Peyer's patch (tissue), 4 donors: ENCODE results near the gene DTWD2. TPM values are rescaled to one million over a fixed set of nuclear protein-coding genes. Genes with fewer than 3 reads are reported as not detected.
"Not testable (repeated sequence)": the region's sequence is repeated elsewhere in the genome, so short reads cannot be mapped to it uniquely, and the experiment has no call there.

Experiments
- DNase-seq, 3 donors: peaks; one replicate each; pipeline ENCODE4 v3.0.0-alpha.2; 2017 to 2019
- H3K27ac ChIP-seq, 4 donors: fragments of 200-600 bp; sonication (generic); one replicate each; pipeline ENCODE4 v1.5.1; 2016 to 2019
- H3K27me3 ChIP-seq, 2 donors: fragments of 200-600 bp; sonication (generic); one replicate each; pipeline ENCODE4 v1.5.1; 2019
- H3K36me3 ChIP-seq, 3 donors: fragments of 200-600 bp; sonication (generic); one replicate each; pipeline ENCODE4 v1.5.1; 2016 to 2019
- H3K4me1 ChIP-seq, 4 donors: fragments of 200-600 bp; sonication (generic); one replicate each; pipeline ENCODE4 v1.5.1; 2016 to 2019
- H3K4me3 ChIP-seq, 4 donors: fragments of 200-600 bp; sonication (generic); 1 replicate in 3 of 4; 2 replicates in 1 of 4; pipeline ENCODE4 v1.5.1; 2016 to 2019; ENCODE audit warnings: mild to moderate bottlenecking in 1 of 4
- H3K9me3 ChIP-seq, 4 donors: fragments of 200-600 bp; sonication (generic); one replicate each; pipeline ENCODE4 v1.5.1; 2016 to 2019; ENCODE audit warnings: mild to moderate bottlenecking in 1 of 4
- CTCF ChIP-seq, 6 experiments: fragments of 450-650 bp in 4 of 6; fragments of 200-600 bp in 2 of 6; sonication (generic) in 1 of 6; IDR thresholded peaks; one replicate each; pipeline ENCODE4 v1.5.1; 2017 to 2019; ENCODE audit warnings: antibody characterized with exemption in 6 of 6, mild to moderate bottlenecking in 3 of 6, moderate library complexity in 1 of 6
- POLR2A ChIP-seq, 2 donors: fragments of 450-650 bp; IDR thresholded peaks; one replicate each; pipeline ENCODE4 v1.5.1; 2017; ENCODE audit warnings: antibody characterized with exemption in 2 of 2, mild to moderate bottlenecking in 2 of 2, moderate library complexity in 2 of 2
- total RNA-seq, 4 donors: library from RNA; depleted of rRNA; stranded (reverse); fragments of >200 nt; gene quantifications; one replicate each; pipeline ENCODE4 v1.1.0, GENCODE V29; 2016

The DTWD2 gene
- total RNA-seq, 4 donors from 2014 or later, result 9.9 to 15.6 (median 11.3) TPM

- Histone ChIP-seq H3K36me3 (no peaks in the 10 kb centered on the region), H3K27ac (no peak overlapping the region), H3K4me3 (no peak overlapping the region), H3K27me3 (no peaks in the 10 kb centered on the region), H3K9me3 (no peaks in the 10 kb centered on the region), H3K4me1 (no peaks in the 10 kb centered on the region)
- TF ChIP-seq POLR2A (IDR thresholded peaks at IDR 0.05) (no peak), CTCF (IDR thresholded peaks at IDR 0.05) (no peak)
- DNase-seq, result no peak
Measured at GRCh38 chr5:118953652-118954005, 34.7 kb downstream of the DTWD2 start.

DNA sequence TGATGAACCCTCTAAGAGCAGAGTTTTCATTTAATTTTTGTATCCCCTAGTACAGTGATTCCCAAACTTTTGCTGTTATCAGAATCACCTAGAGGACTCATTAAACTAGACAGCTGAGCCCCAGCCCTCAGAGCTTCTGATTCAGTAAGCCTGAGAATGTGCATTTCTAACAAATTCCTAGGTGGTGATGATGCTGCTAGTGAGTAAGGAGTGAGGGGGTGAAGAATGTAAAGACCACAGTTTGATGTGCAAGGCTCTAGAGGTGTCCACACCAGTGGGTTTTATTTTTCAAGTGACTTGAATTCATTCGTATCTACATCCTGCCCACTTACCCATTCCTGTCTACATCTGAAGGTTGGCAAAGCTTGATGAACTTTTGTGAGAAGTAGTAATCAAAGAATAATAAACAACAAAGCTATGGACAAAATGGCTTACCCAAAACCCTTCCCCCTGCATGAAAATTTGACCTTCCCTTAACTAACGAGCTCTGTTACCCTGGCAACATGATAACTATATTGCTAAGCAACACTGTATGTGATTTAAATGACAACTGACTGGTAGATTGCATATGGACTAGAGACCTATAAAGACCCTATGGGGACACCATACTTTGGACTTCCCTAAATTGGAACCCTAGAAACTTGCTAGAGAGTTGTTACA lies 35.2 kb downstream of the DTWD2 start:
- no peaks in the 10 kb centered on the region for H3K36me3 ChIP-seq
- H3K4me1 ChIP-seq, result no peaks in the 10 kb centered on the region
- H3K9me3 ChIP-seq, result no peaks in the 10 kb centered on the region
- no peak for DNase-seq
- H3K27me3 ChIP-seq, result no peaks in the 10 kb centered on the region
- H3K27ac ChIP-seq, result no peak overlapping the region
- TF ChIP-seq CTCF (IDR thresholded peaks at IDR 0.05) (no peak), POLR2A (IDR thresholded peaks at IDR 0.05) (no peak)
- no peak overlapping the region for H3K4me3 ChIP-seq

- DNase-seq, H3K9me3 ChIP-seq, H3K27ac ChIP-seq, H3K36me3 ChIP-seq, H3K27me3 ChIP-seq, H3K4me3 ChIP-seq, H3K4me1 ChIP-seq: not testable (repeated sequence)
Measured at GRCh38 chr5:118952306-118952705, 36.0 kb downstream of the DTWD2 start.

- not testable (repeated sequence) for H3K4me1 ChIP-seq, H3K36me3 ChIP-seq, H3K27me3 ChIP-seq, H3K27ac ChIP-seq, H3K9me3 ChIP-seq, DNase-seq, H3K4me3 ChIP-seq
Measured at GRCh38 chr5:118950354-118950753, 38.0 kb downstream of the DTWD2 start.

DNA sequence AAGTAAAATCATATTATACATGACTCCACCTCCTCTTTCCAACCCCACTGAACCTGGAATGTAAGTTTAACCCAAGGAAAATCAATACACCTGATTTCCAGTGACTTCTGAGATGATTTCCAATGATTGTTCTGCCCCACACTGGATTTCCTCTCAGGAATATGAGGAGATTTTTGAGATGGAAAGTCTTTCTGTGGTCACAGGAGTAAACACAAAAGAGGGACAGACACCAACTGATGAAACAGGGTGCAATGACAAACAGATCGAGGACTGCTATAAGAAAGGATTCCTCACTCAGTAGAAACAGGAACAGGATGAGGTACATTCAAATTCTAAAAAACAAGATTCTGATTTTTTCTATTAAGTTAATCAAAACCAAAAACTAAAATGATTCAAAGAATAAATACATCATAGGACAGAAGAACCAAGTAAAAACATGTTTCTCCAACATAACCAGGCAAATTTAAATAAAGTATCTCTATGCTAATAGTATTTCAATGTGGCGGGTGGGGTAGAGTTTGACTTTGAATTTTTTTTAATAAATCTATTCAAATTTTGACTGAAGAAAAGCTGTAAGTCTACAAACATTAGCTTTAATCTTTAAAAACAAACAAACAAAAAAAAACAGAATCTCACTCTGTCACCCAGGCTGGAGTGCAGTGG lies 42.1 kb downstream of the DTWD2 start:
- DNase-seq, result no peak
- no peak overlapping the region for H3K4me3 ChIP-seq
- no peaks in the 10 kb centered on the region for H3K36me3 ChIP-seq
- H3K9me3 ChIP-seq, result no peaks in the 10 kb centered on the region
- H3K27ac ChIP-seq, result no peak overlapping the region
- no peaks in the 10 kb centered on the region for H3K4me1 ChIP-seq
- no peaks in the 10 kb centered on the region for H3K27me3 ChIP-seq
- TF ChIP-seq POLR2A (IDR thresholded peaks at IDR 0.05) (no peak), CTCF (IDR thresholded peaks at IDR 0.05) (no peak)

- Histone ChIP-seq H3K27me3 (no peaks in the 10 kb centered on the region), H3K27ac (no peak overlapping the region), H3K9me3 (no peaks in the 10 kb centered on the region), H3K36me3 (no peaks in the 10 kb centered on the region), H3K4me1 (no peaks in the 10 kb centered on the region), H3K4me3 (no peak overlapping the region)
- TF ChIP-seq POLR2A (IDR thresholded peaks at IDR 0.05) (no peak), CTCF (IDR thresholded peaks at IDR 0.05) (no peak)
- DNase-seq, result no peak
Measured at GRCh38 chr5:118937393-118938061, 50.8 kb downstream of the DTWD2 start.
